NOMO-1 treated with DMSO at 0.1 percent for 48 hours (cell line): Measurements from ENCODE around the gene NDUFAF2.

Experiments used
- DNase-seq: peaks from one replicate; lab custom pipeline; 2025; ENCODE audit not compliant: unreplicated experiment; lab: John Stamatoyannopoulos, UW

Gene NDUFAF2

DNA sequence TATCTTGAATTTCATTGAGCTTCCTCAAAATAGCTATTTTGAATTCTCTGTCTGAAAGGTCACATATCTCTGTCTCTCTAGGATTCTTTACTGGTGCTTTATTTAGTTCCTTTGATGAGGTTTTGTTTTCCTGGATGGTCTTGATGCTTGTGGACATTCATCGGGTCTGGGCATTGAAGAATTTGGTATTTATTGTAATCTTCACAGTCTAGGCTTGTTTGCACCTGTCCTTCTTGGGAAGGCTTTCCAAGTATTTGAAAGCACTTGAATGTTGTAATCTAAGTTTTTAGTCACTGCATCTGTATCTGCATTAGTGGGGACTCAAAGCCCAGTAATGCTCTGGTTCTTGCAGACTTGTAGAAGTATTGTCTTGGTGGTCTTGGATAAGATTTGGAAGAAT is 169.4 kb downstream of the NDUFAF2 start:
- no peak for DNase-seq

DNA sequence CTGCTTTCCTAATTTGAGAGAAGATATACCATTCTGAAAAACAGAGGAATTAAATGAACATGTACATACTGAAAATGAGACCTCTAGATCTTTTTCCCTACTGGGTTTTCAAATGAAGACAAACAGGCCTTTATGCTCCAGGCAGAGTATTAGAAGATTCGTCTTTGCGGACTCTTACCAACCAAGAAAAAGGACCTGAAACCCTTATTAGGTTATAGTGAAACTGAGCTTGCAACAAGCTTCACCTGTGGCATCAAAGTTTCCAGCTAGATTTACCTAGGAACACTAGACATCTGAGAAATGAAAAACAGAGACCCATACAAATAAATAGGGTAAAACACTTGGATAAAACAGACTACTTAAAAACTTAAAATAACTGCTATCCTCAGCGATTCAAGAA is 171.0 kb downstream of the NDUFAF2 start:
- DNase-seq = no peak

DNA sequence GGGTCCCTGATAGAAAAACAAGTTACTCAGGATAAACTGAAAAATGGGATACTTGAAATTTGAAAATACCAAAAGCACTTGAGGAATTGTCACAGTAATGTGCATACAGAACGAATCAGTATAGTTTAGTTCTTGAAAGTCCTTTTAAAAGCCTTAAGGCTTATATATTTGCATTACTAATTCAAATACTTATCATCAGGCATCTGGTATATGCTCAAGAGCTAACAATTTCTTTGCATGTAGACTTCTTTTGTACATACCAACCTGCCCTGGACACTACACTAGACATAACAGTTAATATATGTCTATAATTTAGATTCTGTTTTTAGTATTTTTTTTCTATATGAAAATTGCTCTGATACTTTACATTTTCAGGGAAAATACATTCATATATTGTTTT is 174.1 kb downstream of the NDUFAF2 start:
- no peak for DNase-seq

DNA sequence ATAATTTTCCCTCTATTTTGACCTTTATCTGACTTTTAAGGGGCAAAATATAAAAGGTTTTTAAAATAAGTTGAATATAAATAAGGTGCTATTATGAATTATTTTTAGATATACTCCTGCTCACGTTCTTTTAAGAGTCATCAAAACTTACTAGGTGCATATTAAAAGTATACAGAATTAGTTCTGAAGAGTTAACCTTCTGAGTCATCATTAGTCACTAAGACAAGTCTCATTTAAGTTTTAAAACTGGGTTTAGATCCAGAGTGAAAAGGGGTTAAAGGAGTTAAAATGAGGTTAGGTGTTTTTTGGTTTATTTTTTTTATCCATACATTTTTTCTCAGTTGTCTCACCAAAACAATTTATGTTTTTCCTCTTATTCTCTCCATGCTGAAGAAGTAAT is 175.5 kb downstream of the NDUFAF2 start:
- no peak for DNase-seq

DNA sequence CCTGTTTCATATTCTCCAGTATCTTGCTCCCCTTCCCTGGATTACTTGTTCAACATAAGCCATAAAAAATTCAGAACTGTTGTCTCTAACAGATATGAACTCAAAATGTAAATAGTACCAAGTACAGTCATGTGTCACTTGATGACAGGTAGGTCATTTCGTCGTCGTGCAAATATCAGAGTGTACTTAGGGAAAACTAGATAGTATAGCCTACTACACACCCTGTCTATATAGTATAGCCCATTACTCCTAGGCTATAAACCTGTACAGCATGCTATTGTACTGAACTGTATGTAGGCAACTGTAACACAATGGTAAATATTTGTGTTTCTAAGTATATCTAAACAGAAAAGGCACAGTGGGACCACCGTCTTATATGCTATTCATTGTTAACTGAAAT is 178.1 kb downstream of the NDUFAF2 start:
- no peak for DNase-seq

DNA sequence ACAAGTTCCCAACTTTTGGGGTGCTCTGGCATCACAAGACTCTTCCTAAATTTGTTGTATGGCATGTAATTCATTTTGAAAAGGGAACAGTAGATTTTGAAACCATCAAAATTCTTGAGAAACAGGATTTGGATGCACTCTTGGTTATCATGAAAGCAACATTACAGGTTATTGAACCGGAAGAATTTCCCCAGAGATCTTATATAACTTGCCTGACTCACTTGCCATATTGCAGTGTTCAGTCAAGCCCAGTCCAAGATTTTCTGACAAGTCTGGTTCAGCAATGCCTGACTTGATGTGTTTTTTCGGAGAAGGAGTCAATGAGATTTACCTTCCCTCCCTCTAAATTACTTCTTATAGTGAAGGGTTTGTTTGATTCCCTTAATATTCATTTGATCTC is 185.3 kb downstream of the NDUFAF2 start:
- DNase-seq = no peak

DNA sequence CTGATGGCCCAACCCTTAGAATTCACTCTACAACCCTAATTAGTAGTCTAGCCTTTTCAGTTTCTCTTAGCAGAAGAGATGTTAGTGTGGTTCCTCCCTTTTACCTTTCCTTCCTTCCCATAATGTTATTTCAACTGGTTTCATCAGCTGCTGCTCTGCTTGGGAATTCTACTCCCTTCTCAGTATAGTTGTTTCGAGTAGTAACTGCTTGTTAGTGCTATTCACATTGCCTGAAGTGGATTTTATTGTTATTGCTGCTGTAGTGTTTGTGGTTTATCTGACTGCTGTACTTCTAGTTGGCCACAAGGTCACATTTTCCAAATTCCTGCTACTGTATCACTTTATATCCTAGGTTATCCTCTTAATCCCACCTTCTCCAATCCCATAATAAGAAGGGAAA is 187.6 kb downstream of the NDUFAF2 start:
- DNase-seq = no peak

DNA sequence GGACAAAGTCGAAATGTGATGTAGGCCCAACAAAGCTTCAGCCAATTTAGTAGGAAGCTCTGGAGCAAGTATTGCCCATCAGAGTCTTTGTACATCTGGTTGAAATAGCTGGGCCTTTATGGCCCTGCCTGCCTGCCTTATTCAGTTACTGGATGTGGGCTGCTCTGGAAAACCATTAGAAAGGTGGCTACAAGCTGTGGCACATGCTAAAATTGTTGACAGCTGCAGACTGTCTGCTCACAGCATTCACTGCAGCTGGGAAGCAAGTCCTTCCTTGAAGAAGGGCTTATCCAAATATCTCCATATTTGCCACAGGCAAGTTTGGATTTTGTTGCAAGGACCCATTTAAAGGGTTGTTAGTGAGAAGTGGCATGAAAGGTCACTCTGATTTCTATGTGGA is 192.8 kb downstream of the NDUFAF2 start:
- no peak for DNase-seq

DNA sequence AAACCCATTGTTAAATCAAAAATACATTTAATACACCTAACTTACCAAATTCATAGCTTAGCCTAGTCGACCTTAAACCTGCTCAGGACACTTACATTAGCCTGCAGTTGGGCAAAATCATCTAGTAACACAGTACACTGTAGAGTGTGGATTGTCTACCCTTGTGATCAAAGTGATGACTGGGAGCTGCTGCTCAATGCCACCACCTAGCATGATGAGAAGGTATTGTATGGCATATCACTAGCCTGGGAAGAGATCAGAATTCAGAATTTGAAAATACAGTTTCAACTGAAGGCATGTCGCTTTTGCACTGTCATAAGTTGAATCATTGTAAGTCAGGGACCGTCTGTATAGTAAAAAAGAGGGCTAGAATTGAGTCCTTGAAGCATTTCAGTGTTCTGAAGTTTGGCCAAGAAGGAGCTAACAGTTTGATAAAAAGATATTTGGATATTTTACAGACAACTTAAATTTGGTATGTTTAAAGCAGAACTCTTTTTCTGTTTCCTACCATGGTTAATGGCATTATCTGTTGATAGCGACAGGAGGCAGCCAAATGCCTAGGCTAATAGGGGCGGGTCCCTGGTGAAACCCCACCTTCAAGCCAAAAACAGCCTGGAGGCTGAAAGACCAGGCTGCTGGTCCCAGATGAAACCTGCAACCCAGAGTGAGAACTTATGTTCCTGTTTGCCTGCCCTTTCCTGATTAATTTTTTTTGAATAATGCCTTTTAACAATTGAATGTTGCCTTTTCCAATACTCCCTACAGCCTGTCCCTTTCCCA is 194.3 kb downstream of the NDUFAF2 start:
- no peak for DNase-seq

DNA sequence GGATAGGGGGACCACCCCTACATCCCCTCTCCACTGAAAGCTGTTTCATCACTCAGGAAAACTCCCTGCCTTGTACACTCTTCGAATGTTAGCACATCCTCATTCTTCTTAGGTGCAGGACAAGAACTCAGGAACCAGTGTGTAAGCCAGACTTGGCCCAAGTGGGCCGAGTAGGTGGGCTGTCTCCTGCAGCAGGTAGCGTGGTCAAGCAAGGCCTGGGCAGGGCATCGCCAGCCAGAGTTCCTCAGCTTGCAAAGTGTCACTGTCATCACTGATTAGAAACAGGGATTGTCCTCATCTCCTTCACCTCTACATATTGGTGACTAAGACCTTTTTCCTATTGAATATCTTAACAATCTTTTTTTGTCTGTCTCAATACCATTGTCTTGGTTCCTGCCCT is 194.9 kb downstream of the NDUFAF2 start:
- no peak for DNase-seq

DNA sequence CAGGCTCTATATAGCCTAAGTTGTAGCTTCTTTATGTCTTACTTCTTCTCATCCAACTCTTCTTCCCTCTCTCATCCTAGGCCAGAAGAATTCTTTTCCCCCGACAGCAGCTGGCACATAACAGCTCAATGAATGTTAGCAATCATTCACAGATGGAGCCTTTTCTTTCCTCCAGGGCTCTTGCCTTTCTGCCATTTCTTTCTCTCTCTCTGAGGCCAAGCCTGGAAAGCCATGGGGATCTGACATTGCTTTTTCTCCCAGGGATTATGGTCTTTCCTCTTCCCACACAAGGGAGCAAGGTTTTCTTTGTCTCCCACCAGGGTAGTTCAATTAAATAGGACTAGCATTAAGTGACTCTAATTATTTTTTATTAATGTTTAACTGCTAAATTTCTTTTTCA is 196.8 kb downstream of the NDUFAF2 start:
- no peak for DNase-seq

DNA sequence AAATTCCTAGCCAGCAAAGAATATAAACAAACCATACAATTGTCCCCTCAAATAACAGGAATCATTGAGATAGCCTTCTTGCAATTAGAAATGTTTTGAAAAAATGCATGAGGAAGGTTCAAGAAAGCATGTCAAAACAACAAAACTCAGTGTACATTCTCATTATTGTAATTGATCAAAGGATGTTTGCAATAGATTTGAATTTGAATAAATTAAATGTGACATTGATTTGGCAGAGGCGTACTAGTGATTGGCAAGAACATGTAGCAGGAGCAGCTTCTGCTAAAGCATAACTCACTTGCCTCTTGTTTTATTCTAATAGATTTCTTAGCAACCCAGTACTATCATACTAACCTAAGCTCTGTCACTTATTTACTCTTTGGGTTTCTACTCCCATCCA is 197.4 kb downstream of the NDUFAF2 start:
- no peak for DNase-seq

DNA sequence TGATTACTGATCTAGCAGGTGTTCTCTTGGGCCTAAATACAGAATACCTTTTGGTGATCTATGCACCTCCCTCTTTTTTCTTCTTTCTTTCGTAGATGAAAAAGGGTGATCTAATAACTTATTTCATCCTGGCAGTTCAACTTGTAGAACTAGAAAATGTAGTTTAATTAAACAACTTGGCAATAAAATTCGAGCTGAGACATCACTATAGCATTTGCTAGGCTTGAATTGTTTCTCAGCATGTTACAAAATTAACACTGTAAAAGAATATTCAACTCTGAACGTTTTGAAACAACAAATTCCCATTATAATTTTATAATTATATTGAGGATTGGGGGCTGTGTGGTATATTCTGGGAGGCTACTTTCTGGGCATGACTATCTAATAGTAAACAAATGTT is 197.8 kb downstream of the NDUFAF2 start:
- DNase-seq = no peak

DNA sequence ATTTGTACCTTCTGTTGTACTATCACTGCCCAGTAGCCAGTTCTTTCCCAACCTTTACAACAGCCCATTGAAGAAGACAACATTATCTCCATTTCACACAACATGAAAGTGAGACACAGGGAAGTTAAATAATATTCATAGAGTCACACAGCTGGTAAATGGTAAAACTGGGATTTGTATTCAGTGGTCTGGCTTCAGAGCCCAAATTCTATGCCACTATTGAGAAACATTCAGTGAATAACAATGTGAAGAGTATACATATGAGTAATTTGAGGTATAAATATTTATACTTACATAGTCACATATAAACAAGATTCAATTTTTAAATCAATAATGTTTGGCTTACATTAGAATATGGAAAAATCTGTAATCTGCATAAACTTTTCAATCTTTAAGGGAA is 203.5 kb downstream of the NDUFAF2 start:
- no peak for DNase-seq

DNA sequence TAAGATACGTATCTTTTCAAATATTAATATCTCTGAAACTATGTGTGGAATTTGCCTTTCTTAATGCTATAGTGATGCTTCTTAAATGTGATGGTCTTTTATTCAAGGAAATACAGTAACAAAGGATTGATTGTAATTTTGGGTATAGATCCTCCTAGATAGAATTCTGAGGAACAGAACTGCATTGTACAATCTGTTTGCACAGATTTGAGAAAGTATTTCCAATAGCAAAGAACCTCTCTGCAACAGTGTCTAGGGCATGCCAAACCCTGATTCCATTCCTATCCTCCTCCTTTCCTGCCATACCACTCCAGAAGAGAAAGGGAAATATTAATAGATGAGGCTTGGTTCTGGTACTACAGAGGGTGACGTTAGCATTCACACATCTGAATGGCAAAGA is 206.9 kb downstream of the NDUFAF2 start:
- no peak for DNase-seq

DNA sequence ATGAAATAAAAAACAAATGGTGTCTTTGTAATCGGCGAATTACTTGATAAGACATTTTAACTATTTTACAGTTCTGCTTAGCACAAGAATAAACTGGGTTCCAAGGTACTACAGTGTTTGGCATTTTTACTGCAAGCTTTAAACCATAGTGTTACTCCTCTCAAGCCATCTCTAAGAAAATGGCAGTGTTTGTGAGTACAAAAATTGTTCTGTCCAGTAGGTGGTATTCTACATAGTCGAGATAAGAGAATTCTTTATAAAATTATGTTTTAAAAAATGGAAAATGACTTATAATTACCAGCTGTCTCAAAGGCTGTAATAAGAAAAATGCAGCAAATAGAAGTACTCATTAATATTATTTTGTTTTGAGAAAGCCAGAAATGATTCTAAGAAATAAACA is 214.1 kb downstream of the NDUFAF2 start:
- no peak for DNase-seq

DNA sequence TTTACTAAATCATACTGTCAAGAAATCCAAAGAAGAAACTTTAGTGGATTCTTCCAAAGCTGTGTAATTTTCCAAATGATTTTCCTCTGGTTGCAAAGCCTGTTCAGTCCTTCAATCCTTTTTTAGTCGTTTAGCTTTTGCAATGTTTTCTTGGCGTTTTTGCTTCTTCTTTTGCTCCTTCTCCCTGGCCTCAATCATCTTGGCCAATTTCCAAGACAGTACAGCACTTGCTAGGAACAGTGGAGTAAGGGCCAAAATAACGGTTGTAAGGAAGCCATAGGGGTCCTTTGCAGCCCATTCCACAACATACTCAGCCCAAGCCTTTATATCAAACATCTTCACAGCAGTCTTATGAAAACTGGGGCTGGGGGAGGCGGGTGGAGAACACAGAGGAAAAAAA is 214.8 kb downstream of the NDUFAF2 start:
- DNase-seq = peak; percentile 6

DNA sequence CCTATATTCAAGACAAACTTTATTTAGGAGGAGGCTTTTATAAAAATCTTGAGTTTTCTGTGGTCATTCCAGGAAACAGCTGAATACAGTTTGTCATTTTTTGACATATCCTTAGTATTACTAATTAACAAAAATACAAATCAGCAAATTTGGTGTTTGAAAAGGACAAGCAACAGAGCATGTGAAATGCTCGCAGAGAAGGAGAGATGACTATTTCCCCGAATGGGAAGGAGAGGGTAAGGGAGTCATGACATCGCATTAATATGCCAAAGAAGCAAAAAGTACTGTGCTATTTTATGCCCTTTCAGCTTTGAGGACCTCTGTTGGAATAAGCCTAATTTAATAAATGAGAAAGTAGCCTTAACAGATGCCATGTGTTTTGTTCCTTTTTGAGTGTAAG is 215.5 kb downstream of the NDUFAF2 start:
- no peak for DNase-seq

DNA sequence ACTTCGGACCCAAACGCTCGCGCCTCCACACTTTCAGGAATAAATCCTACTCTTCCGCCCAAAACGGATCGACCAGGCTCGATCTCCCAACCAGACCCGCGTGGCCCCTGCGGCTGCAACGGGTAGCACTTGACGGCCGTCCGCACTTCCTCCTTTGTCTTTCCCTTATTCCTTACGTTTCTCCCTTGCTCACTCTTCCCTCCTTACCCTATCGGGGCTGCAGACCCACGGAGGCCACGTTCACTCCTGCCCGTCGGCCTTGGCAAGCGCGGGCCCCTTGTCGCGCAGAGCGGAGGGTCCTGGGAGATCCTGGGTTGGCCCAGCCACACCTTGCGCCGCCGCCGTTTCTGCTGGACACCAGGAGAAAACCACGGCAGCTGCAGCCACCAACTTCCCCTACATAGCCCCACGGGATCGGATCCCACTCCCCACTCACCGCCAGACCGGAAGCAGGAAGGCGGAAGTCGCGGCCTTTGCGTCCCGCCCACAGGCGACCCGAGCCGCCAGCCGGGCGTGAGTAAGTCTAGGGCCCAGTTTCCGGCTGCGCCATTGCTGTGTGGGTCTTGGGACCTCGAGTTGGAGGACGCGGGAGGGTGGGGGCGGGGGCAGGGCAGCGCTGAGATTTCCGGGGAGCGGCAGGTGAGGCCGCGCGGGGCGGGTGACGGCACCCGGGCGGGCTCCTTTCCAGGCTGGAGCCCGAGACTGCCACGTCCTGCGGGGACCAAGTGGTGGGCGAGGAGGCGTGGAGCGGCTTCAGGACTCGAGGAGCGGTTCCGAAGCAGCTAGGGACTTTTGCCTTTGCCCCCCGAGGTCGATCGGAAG is 217.2 kb downstream of the NDUFAF2 start, which contains the start of gene SMIM15:
Gene SMIM15, minus strand, starts transcription at position 459 of the 822 bp plus-strand sequence. CDS start 2,297 bp downstream, outside the sequence.
- DNase-seq = peak; percentile 84

DNA sequence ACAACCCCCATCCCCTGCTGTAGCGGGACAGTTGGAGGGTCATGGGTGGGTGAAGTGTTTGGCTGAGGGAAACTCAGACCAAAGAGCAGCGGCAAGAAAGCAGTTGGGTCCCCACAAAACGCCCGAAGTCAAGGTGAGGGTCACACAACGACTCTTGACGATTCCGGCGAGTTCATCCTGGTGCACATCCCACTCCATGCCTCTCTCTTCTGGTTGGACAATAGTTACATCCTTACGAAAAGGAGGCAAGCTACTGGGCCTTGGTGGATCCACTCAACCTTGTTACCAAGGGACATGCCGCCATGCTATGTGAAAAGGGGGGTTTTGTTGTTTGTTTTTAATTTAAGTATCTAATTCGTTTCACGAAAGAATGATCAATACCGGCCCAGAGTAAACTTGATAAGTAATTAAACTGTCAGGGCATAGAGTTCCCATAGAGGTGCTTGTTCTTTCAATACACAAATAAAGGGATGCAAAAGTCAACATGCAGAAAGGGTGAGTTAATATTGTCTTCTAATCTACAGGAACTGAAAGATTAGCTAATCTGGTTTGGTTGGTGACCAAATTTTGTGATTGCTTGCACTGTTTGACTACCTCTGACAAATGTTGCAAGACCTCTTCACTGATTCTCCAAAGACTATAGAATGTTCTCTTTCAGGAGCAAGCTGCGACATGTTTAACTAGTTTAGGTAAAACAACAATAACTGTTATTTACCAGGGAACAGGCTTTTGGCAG is 218.0 kb downstream of the NDUFAF2 start:
- DNase-seq = peak; percentile 69

DNA sequence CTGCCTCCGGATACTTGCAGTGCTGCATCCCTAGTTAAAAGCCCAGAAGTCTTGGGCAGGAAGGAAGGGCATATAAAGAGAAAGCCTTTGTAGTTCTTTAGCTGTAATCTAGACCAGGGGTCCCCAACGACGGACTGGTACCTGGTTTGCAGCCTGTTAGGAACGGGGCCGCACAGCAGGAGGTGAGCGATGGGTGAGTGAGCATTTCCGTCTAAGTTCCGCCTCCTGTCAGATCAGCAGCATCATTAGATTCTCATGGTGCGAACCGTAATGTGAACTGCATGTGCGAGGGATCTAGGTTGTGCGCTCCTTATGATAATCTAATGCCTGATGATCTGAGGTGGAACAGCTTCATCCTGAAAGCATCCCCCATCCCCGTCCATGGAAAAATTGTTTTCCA is 218.9 kb downstream of the NDUFAF2 start:
- no peak for DNase-seq

DNA sequence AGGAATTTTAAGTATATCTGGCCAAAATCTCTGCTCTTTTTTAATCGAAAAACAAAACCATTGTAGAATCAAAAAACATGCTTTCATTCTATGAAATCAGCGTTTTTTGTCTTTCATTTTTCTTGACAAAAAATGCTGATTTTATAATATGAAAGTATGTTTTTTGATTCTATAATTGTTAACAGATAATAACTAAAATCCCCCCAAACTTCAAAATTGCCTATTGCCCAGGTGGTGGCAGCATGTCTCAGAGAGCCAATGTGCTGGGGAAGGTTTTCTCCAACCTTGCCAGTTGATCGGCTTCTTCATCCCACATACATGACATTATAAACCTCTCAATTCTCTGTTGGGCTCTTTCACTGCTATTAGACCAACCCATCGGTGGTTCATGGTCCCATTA is 222.4 kb downstream of the NDUFAF2 start:
- DNase-seq = peak; percentile 2
